Activated CD8-positive, alpha-beta memory T cell treated with anti-CD3 and anti-CD28 coated beads for 4 hours (primary cell): ENCODE results near the gene TMEM89.
A peak's percentile ranks its signal among the peaks of the same experiment; 100 is the strongest.

Experiments used
- DNase-seq, 2 donors: peaks; one replicate each; pipeline ENCODE4 v3.0.0-alpha.2; 2020; ENCODE audit warnings: low read depth in 2 of 2

The TMEM89 gene

GRCh38 chr3:48642605-48643004 is 21.0 kb upstream of the TMEM89 start:
- no peak for DNase-seq

DNA sequence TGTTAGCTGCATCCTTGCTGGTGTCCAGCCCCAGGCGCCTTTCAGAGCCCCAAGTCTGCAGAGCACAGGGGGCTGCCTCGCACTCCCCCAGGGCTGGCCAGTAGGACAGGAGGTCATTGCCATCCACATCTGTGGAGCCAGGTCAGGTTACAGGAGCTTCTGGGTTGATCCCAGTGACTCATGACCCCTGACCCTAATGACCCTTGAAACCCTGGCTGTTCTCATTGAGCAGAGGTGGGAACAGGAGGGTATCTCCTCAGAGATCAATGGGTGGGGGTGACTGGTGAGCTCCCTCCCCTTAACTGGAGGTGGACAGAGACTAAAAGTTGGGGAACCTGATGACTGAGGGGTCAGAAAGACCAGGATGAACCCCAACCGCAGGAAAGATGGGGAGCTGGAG is 19.8 kb upstream of the TMEM89 start:
- no peak for DNase-seq

- DNase-seq = no peak
Measured at GRCh38 chr3:48639944-48640606, 18.5 kb upstream of the TMEM89 start.

GRCh38 chr3:48637305-48637704 is 15.7 kb upstream of the TMEM89 start:
- no peak for DNase-seq

- DNase-seq = no peak
Measured at GRCh38 chr3:48636149-48636655, 14.6 kb upstream of the TMEM89 start.

DNA sequence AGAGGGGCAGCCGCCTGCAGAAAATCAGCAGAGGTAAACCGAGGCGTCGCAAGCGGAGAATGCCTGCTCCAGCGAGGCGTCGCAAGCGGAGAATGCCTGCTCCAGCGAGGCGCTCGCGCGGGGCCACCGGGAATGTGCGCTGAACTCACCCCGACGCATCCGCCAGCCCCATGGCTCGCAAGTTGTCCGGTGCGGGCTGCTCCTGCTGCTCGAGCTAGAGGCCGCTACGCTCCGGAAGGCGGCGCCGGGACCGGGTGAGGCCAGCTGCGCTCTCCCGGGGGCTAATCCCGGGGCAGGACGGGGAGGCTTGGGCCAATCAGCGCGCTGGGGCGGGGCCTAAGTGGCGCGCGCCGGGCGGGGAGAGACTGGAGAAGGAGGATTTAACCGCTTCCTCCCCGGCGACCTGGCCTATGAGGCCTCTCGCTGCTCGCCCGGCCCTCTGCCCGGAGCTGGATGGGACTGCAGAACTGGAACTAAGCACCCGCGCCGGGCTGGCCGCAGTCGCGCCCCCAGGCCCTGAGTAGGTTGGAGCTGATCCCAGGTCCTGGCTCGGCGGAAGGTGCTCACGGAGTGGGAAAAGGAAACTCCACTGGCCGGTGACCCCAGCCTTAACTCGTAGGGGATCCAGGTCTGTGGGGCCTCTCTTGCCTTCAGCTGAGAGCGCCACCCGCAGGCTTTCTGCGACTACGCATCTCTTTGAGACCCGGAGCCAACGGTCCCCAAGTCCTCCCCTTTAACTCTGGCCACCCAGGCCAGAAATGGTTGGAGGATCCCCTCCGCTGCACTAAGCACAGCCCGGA is 13.9 kb upstream of the TMEM89 start, which contains the start of gene SLC26A6:
Gene SLC26A6 (minus strand): TSS at position 240 of the 800 bp plus-strand sequence. CDS start 68 bp downstream, at position 172.
- peak; percentile 78 to 87 for DNase-seq

GRCh38 chr3:48634661-48635221 is 13.2 kb upstream of the TMEM89 start:
- peak; percentile 30 to 46 for DNase-seq

DNA sequence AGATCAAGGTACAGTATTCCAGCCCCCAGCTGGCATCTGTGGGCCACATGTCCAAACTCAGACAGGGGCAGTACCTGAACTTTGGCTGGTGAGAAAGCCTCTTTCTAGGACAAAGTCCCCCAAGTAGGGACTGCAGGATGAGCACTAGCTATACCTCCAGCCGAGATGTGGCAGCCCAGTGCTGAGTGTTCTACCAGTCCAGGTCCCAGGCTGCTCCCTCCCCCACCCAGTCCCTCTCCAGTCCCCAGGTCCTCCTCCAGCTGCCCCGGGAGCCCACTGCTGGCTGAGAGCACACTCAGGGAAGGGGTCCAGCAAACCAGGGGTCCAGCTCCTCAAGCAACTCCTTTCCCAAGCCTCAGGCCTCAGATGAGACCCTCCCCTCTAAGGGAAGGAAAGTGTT is 12.2 kb upstream of the TMEM89 start:
- no peak for DNase-seq

- no peak for DNase-seq
Measured at GRCh38 chr3:48633256-48633655, 11.7 kb upstream of the TMEM89 start.

- DNase-seq = no peak
Measured at GRCh38 chr3:48631516-48632448, 10.2 kb upstream of the TMEM89 start.

DNA sequence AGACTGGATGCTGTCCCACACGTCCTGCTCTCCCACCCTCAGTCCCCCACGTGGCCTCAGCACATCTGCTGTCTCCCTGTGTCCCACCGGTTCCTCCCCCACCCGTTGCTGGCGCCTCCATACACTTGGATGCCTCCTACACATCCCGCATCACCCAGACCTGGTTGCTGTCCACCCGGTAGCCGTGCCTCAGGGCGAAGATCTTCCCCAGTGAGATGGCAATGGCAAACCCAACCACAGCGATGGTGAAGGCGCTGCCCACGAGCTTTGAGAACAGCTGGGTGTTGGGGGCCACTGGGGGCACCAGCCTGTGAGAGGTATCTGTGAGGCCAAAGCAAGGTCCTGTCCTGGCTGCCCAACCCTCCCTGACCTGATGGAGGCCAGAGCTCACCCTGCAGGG is 9.3 kb upstream of the TMEM89 start:
- no peak for DNase-seq

DNA sequence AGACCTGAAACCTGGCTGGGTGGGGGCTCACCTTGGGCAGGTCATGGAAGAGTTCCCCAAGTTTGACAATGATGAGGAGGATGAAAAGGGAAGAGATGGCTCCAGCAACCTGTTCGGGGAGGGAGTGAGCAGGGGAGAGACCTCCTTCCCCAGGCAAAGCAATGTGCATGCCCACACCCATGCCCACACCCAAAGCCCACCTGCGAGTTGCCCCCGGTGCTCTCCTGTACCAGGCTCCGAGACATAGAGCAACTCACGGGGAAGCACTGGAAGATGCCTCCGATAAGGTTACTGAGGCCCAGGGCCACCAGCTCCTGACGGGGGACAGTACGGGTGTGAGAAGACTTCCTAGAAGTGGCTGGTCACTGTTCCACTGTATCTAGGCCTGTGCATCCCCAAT is 8.8 kb upstream of the TMEM89 start:
- no peak for DNase-seq

GRCh38 chr3:48629894-48630293 is 8.3 kb upstream of the TMEM89 start:
- no peak for DNase-seq

- no peak for DNase-seq
Measured at GRCh38 chr3:48628277-48629017, 6.9 kb upstream of the TMEM89 start.

GRCh38 chr3:48625600-48625999 is 4.0 kb upstream of the TMEM89 start:
- DNase-seq = no peak

DNA sequence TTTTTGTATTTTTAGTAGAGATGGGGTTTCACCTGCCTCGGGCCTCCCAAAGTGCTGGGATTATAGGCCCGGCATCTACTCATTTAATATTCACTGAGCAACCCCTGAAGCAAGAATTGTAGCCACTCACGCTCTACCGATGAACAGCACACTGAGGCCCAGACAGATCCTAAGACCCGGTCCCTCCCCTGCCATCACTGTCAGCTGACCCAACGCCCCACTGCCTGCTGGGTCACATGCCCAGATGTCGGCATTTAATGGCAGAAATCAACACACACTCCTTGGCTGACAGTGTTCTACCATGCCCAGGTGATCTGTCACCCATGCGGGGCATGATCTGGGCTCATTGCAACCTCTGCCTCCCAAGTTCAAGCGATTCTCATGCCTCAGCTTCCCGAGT is 3.2 kb upstream of the TMEM89 start:
- no peak for DNase-seq

GRCh38 chr3:48623851-48624547 is 2.4 kb upstream of the TMEM89 start:
- no peak for DNase-seq

- DNase-seq = no peak
Measured at GRCh38 chr3:48619541-48620524, 1.7 kb downstream of the TMEM89 start.

DNA sequence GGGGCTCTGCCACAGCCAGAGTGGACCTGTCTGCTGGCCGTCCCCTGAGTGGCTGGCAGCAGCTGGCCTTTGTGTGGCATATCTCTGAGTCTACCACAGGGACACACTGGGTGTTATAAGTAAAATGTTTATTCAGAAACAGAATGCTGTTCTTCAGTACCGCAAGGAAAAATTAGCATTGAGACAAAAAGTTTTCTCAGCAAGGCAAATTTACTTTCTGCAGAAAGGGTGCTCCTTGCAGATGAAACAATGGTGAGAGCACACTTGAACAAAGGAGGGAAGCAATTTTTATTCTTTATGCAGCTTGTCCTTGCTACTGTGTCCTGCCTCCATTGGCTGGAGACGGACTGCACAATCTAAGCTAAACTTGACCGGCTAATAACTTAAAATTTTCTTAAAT is 4.0 kb downstream of the TMEM89 start:
- no peak for DNase-seq
